GM21529 (cell line): ENCODE results near the gene LRWD1.
A peak's percentile ranks its signal among the peaks of the same experiment; 100 is the strongest.
"Not testable (repeated sequence)": the region's sequence is repeated elsewhere in the genome, so short reads cannot be mapped to it uniquely, and the experiment has no call there.

Experiments
- ATAC-seq: cut with Tn5 transposase; IDR thresholded peaks from one replicate; pipeline ENCODE4 v1.9.1; 2021; ENCODE audit not compliant: unreplicated experiment

The LRWD1 gene

GRCh38 chr7:102494026-102494425 lies 29.2 kb downstream of the LRWD1 start:
- ATAC-seq, result peak; percentile 2

GRCh38 chr7:102494473-102495149 lies 29.8 kb downstream of the LRWD1 start:
- ATAC-seq, result peak; percentile 56

- ATAC-seq, result not testable (repeated sequence)
Measured at GRCh38 chr7:102496861-102497260, 32.1 kb downstream of the LRWD1 start.

GRCh38 chr7:102497308-102497707 lies 32.5 kb downstream of the LRWD1 start:
- ATAC-seq, result not testable (repeated sequence)

- ATAC-seq, result not testable (repeated sequence)
Measured at GRCh38 chr7:102498321-102498720, 33.5 kb downstream of the LRWD1 start.

GRCh38 chr7:102503141-102503540 lies 38.4 kb downstream of the LRWD1 start:
- ATAC-seq, result not testable (repeated sequence)

GRCh38 chr7:102505298-102506185 lies 40.8 kb downstream of the LRWD1 start:
- not testable (repeated sequence) for ATAC-seq

- ATAC-seq, result not testable (repeated sequence)
Measured at GRCh38 chr7:102507410-102508088, 42.8 kb downstream of the LRWD1 start.

- not testable (repeated sequence) for ATAC-seq
Measured at GRCh38 chr7:102510575-102510974, 45.8 kb downstream of the LRWD1 start.

- ATAC-seq, result peak; percentile 35
Measured at GRCh38 chr7:102511860-102512522, 47.2 kb downstream of the LRWD1 start.

GRCh38 chr7:102512642-102513221 lies 47.9 kb downstream of the LRWD1 start:
- ATAC-seq, result not testable (repeated sequence)

GRCh38 chr7:102514881-102515721 lies 50.3 kb downstream of the LRWD1 start:
- peak; percentile 73 for ATAC-seq

- not testable (repeated sequence) for ATAC-seq
Measured at GRCh38 chr7:102515889-102516288, 51.1 kb downstream of the LRWD1 start.

- peak; percentile 15 for ATAC-seq
Measured at GRCh38 chr7:102516951-102517350, 52.2 kb downstream of the LRWD1 start.

- ATAC-seq, result peak; percentile 63
Measured at GRCh38 chr7:102517550-102518147, 52.9 kb downstream of the LRWD1 start, which contains the start of gene RASA4B. TSS of gene RASA4B (minus strand) at chr7:102517777. CDS start at chr7:102517710, 67 bp downstream.

- ATAC-seq, result not testable (repeated sequence)
Measured at GRCh38 chr7:102520797-102521196, 56.0 kb downstream of the LRWD1 start.
